Stimulated activated CD4-positive, alpha-beta T cell treated with anti-CD3 and anti-CD28 coated beads, TNF-alpha, amount 100 ng/mL, for 4 hours (primary cell): ENCODE measurements around the gene NUTM2D.
A peak's percentile ranks its signal among the peaks of the same experiment; 100 is the strongest.
"Not testable (repeated sequence)": the region's sequence is repeated elsewhere in the genome, so short reads cannot be mapped to it uniquely, and the experiment has no call there.

ENCODE experiments used
- DNase-seq, 3 experiments: peaks; one replicate each; pipeline ENCODE4 v3.0.0-alpha.2; 2020; ENCODE audit warnings: low read depth in 3 of 3

The NUTM2D gene

GRCh38 chr10:87357444-87357843, at the start of gene NUTM2D:
NUTM2D (plus strand) TSS chr10:87357744; CDS start chr10:87358266, 522 bp downstream.
- not testable (repeated sequence) for DNase-seq

- DNase-seq = not testable (repeated sequence)
Measured at GRCh38 chr10:87308702-87309101, 48.8 kb upstream of the NUTM2D start.

GRCh38 chr10:87309657-87310056, 47.9 kb upstream of the NUTM2D start:
- not testable (repeated sequence) for DNase-seq

- DNase-seq = not testable (repeated sequence)
Measured at GRCh38 chr10:87311521-87311920, 46.0 kb upstream of the NUTM2D start.

DNA sequence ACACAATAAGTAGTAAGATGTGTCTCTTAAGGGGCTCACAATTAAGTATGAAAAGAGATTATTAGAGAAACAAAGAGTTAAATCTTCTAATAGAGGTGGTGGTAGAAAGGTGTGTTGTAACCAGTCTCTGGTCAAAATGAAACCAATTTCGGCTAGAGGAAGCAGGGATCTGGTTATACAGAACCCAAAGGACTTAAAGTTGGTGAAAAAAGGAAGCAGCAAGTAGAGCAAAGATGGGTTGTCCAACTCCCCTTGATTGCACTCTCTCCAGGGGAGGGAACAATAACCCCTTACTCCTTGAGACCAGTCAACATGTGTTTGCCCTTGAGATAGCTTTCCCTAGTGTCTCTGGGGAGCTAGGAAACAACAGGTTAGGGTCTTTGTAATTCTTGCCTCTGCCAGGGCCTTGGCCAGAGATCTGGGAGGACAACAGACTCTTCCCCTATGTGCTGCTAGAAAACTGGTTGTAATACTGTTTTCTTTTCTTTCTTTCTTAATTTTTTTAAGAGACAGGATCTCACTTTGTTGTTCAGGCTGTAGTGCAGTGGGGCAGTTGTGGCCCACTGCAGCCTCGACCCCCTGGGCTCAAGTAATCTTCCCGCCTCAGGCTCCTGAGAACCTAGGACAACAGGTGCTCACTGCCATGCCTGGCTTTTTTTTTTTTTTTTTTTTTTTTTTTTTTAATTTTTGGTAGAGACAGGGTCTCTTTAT, 43.7 kb upstream of the NUTM2D start:
- not testable (repeated sequence) for DNase-seq

DNA sequence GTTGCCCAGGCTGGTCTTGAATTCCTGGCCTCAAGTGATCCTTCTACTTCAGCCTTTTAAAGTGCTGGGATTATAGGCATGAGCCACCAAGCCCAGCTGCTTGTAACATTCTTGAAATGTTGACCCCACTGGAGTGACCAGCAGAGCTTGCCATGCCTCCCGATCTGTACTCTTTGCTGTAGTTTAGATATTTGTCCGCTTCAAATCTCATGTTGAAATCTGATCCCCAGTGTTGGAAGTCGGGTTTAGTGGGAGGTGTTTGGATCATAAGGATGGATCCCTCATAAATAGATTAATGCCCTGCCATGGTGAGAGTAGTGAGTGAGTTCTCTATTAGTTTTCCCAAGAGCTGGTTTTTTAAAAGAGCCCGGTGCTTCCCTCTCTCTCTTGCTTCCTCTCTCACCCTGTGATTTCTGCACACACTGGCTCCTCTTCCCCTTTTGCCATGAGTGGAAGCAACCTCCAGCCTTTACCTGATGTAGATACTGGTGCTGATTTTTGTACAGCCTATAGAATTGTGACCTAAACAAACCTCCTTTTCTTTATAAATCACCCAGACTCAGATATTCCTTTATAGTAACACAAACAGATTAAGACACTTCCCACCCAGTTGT, 43.1 kb upstream of the NUTM2D start:
- DNase-seq = not testable (repeated sequence)

DNA sequence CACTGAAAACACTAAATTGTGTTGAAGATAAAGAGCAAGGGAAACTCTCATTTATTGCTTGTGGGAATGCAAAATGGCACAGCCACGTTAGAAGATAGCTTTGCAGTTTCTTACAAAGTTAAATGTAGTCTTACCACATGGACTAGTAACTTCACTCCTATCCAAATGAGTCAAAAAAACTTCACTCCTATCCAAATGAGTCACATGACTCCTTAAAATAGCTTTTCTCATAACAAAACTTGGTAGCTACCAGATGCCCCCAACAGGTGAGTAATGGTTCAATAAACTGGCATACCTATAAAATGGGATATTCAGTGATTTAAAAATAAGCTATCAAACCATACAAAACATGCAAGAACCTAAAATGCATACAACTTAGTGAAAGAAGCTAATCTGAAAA, 36.0 kb upstream of the NUTM2D start:
- not testable (repeated sequence) for DNase-seq

DNA sequence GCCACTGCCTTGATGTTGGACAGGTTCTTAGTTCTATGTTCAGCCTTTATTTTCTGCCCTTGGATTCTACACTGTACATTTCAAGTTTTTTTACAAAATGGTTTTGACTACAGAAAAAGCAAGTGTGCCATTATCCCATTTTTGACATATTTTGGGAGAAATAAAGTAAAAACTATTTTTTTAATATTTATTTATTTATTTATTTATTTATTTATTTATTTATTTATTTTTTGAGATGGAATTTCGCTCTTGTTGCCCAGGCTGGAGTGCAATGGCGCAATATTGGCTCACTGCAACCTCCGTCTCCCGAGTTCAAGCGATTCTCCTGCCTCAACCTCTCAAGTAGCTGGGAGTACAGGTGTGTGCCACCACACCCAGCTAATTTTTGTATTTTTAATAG, 33.0 kb upstream of the NUTM2D start:
- DNase-seq = not testable (repeated sequence)

- not testable (repeated sequence) for DNase-seq
Measured at GRCh38 chr10:87327958-87328357, 29.6 kb upstream of the NUTM2D start.

GRCh38 chr10:87329131-87329530, 28.4 kb upstream of the NUTM2D start:
- not testable (repeated sequence) for DNase-seq

- DNase-seq = not testable (repeated sequence)
Measured at GRCh38 chr10:87332687-87333086, 24.9 kb upstream of the NUTM2D start.

- DNase-seq = not testable (repeated sequence)
Measured at GRCh38 chr10:87340411-87340810, 17.1 kb upstream of the NUTM2D start.

DNA sequence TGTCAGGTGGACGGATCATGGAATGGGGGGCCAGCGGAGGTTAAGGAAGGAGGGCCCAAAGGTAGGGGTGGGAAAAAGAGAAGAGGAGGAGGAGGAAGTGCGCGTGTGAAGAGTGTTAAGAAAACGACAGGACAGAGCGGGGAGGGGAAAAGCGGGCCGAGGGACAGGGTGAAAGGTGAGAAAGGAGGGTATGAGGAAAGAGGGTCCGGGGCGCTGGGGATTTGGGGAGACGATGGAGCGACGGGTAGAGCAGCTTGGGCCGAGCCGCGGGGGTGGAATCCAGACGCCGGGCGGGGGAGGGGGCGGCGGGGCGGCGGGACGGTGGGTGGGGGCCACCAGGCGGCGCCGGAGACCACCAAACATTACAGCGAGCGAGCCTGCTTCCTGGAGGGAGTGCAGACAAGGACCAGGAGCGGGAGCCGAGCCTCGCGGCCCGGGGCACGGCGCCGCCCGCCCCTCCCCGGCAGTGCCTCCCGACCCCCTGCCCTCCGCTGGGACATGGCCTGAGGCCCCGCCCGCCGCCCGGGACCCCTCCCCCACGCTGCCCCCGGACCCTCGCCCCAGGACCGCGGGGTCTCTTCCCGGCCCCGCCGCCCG, 15.9 kb upstream of the NUTM2D start:
- DNase-seq = peak in 1 of 3 experiments; percentile 7

DNA sequence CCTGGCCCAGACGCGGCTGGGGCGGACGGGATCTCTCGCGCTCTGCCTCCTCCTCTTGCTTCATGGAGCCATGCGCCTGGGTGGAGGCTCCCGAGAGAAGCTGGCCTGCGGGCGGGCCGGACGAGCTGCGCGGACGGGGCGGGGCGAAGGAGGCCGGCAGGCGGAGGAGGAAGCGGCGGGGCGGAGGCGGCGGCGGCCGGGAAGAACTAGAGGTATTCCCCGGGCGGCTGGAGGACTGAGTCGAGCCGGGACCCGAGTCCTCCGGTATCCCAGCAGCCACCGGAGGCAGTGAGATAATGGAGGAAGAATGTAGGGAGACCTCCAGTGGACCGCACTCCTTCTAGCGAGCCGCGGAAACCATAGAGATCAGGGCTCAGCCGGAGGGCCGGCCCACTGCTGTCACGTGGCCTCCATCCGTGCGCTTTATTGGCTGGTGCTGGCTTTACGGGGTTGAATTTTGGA, 15.3 kb upstream of the NUTM2D start:
- peak; percentile 55 to 67 (median 55) for DNase-seq

DNA sequence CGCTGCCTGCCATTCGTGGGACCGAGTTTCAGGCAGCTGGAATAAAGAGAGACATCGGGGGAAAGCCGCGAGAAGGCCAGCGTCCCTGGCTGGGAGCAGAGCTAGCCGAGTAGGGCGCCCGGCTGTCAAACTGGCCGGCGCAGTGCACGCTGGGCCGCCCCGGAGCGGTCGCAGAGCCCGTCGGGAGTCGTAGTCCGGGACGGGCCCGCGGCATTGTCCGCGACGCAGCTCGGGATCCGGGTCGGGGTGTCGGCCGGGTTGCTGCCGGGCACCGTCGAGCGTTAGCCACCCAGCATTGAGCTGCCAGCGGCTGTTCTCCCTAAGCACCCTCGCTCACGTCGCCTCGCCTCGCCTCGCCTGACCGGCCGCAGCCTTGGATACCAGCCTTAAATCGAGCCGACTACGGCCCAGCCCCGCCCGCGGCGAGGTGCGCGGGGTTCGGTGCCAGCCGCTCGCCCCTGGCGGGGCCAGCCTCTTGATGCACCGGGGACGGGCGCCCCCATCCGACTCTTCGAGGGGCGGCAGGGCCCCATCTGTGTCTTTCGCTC, 14.8 kb upstream of the NUTM2D start:
- DNase-seq = peak; percentile 71 to 74 (median 71)

DNA sequence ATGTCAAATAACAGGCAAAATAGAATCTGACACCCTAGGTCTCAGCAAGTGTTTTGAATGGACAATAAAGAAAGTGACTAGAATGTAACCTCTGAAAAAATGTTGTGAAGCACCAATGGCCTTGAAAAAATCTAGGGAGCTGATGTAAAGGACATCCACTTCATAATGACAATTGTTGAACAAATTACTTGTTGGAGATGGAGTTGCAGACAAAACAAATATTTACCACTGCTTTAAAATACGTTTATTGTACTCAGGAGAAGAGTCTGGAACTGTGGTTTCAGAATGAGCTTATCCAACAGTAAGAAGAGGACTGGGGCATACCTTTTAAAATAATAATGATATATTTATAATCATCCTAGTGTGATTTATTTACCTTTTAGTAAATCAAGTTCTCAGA, 11.8 kb upstream of the NUTM2D start:
- not testable (repeated sequence) for DNase-seq

GRCh38 chr10:87350161-87350560, 7.4 kb upstream of the NUTM2D start:
- DNase-seq = not testable (repeated sequence)

GRCh38 chr10:87352825-87353224, 4.7 kb upstream of the NUTM2D start:
- not testable (repeated sequence) for DNase-seq

GRCh38 chr10:87355110-87355509, 2.4 kb upstream of the NUTM2D start:
- DNase-seq = not testable (repeated sequence)

DNA sequence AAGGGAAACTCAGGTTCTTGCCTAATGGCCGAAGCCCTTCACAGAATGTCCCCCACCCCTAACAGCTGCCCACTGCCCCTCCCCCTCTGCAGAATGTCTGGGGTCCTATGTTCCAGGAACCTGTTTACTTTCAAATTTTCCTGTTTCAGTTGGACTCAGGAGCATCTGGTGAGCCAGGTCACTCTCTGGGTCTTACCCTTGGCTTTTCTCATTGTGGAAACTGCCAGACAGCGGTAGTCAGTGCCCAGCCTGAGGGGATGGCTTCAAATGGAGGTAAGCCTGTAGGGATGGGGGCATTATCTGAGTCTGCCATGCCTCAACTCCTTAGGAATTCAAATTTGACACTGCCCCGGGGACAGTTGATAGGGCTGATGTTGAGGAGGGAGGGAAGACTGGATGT, 615 bp downstream of the NUTM2D start:
- DNase-seq = not testable (repeated sequence)

DNA sequence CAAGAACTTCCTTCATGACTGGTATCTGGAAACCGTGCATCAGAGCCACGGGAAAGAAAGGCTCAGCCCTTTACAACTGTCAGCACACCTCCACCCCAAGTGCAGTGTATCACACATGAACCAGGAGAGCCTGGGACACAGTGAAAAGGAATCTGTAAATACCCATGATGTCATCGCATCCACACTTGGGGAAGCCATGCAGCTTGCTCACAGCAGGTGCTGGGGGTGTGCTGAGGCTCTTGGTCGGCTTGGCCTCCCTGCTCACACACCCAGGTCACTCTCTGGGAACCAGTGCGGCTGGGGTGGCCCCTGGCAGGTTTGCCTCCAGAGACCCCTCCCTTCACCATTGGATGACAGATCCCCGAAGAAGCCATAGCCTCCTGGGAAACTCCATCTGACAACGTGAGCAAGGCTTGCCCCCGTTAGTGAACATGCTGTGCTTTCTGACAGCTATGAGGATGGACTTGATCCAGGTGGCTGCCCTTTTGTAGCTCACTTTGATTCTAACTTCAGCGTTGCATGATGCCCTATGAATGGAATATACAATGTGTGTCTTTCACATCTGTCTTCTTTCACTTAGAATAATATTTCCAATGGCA, 12.1 kb downstream of the NUTM2D start:
- DNase-seq = not testable (repeated sequence)

DNA sequence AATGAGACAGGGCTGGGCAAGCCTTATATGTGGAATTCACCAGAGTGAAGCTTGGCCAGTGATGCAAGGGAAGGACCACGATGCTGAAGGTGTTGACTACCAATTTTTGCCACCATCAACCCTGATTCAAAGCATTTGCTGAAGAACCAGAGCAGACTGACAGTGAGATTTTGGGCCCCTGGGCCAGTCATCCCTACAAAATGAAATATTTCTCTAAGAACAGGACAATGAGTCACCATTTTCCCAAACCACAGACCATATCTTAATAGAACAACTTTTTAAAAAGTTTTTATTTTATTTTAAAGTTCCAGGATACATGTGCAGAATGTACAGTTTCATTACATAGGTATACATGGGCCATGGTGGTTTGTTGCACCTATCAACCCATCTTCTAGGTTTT, 16.5 kb downstream of the NUTM2D start:
- DNase-seq = not testable (repeated sequence)
